ENCODE data around the gene PLA2G4B. TPM values are rescaled to one million over a fixed set of nuclear protein-coding genes. Genes with fewer than 3 reads are reported as not detected.
"Not testable (repeated sequence)": the region's sequence is repeated elsewhere in the genome, so short reads cannot be mapped to it uniquely, and the experiment has no call there.

The PLA2G4B gene
- total and polyA plus RNA-seq, 7 experiments from 2014 or later = 0.98 to 69.9 (median 33.7) TPM

GRCh38 chr15:41827880-41828806 lies 10.5 kb upstream of the PLA2G4B start, which contains the start of gene JMJD7:
TSS of gene JMJD7 (plus strand) at chr15:41828092. CDS start at chr15:41828125, 33 bp downstream.
- ChIA-PET POLR2A (interaction anchor here (0.9 to 2.9 kb wide), 8 partner anchors 24 to 168 kb away, joined by 3 to 16 read pairs (median 4); partner anchors contain the start of genes MAPKBP1 and MGA), CTCF (interaction anchor here (0.5 to 2.0 kb wide), 6 partner anchors 54 to 205 kb away, joined by 3 to 5 read pairs (median 4); no protein-coding TSS in a partner anchor)
- Histone ChIP-seq H3K27me3 (ENCODE audit: control insufficient read depth in 2 of 2, insufficient read depth in 2 of 2, low read length in 2 of 2) (no peaks in the 10 kb centered on the region), H3K4me1 (ENCODE audit: control insufficient read depth in 2 of 2, insufficient read depth in 2 of 2, low read length in 2 of 2) (peaks cover 26 to 38% of the 10 kb centered on the region in 2 donors), H3K4me3 (ENCODE audit: low read length) (peak within 1 kb of the TSS; percentile 99), H3K36me3 (ENCODE audit: control insufficient read depth in 2 of 3, insufficient read depth in 3 of 3, low read length in 3 of 3) (peaks cover 0 to 30% (median 0%) of the 10 kb centered on the region in 3 experiments), H3K9me3 (ENCODE audit: control insufficient read depth in 2 of 3, low read length in 3 of 3) (no peaks in the 10 kb centered on the region), H3K27ac (ENCODE audit: low read depth, low read length) (peak within 1 kb of the TSS; percentile 94)
- ATAC-seq (peak; percentile 99), DNase-seq (peak; percentile 81 to 98 (median 91))
- Mint-ChIP-seq H3K27ac (peak within 1 kb of the TSS; percentile 78 to 96 (median 92)), H3K9me3 (no peaks in the 10 kb centered on the region), H3K27me3 (peaks cover 0 to 3% (median 0%) of the 10 kb centered on the region in 5 donors), H3K36me3 (peaks cover 0 to 30% (median 4%) of the 10 kb centered on the region in 5 donors), H3K4me1 (peaks cover 34 to 53% (median 50%) of the 10 kb centered on the region in 7 donors), H3K4me3 (peak within 1 kb of the TSS; percentile 86 to 99 (median 96))
- intact Hi-C loops (cut with micrococcal nuclease) = loop anchor here (1.0 to 5.0 kb wide), 12 partner anchors 43 to 911 kb away; partner anchors contain the start of genes MAPKBP1 (in 2 of the 2), NDUFAF1 (in 1 of the 2) and SPTBN5 (in 1 of the 2)

- DNase-seq (no peak), ATAC-seq (no peak)
- H3K36me3 ChIP-seq (ENCODE audit: control insufficient read depth in 2 of 3, insufficient read depth in 3 of 3, low read length in 3 of 3) = peaks cover 0 to 24% (median 0%) of the 10 kb centered on the region in 3 experiments
- intact Hi-C loops (cut with micrococcal nuclease) = loop anchor here (1.0 to 5.0 kb wide), 11 partner anchors 42 to 426 kb away; partner anchors contain the start of genes MAPKBP1 (in 2 of the 2), NDUFAF1 (in 1 of the 2) and SPTBN5 (in 1 of the 2)
- ChIA-PET CTCF (interaction anchor here (0.6 to 2.0 kb wide), 4 partner anchors 55 to 108 kb away, joined by 3 to 5 read pairs (median 4); no protein-coding TSS in a partner anchor), POLR2A (interaction anchor here (0.7 to 2.9 kb wide), 4 partner anchors 24 to 442 kb away, joined by 3 to 16 read pairs (median 6); partner anchors contain the start of gene MAPKBP1)
- peaks cover 37 to 58% (median 55%) of the 10 kb centered on the region in 7 donors for H3K4me1 Mint-ChIP-seq
- peak overlapping the region; percentile 78 to 96 (median 92) for H3K27ac Mint-ChIP-seq
- H3K27me3 ChIP-seq (ENCODE audit: control insufficient read depth in 2 of 2, insufficient read depth in 2 of 2, low read length in 2 of 2) = no peaks in the 10 kb centered on the region
- H3K36me3 Mint-ChIP-seq = peaks cover 0 to 30% (median 4%) of the 10 kb centered on the region in 5 donors
- H3K9me3 Mint-ChIP-seq = no peaks in the 10 kb centered on the region
- H3K9me3 ChIP-seq (ENCODE audit: control insufficient read depth in 2 of 3, low read length in 3 of 3) = no peaks in the 10 kb centered on the region
- H3K4me3 ChIP-seq (ENCODE audit: low read length) = peak overlapping the region; percentile 99
- peaks cover 0 to 3% (median 0%) of the 10 kb centered on the region in 5 donors for H3K27me3 Mint-ChIP-seq
- peak overlapping the region; percentile 94 for H3K27ac ChIP-seq (ENCODE audit: low read depth, low read length)
- H3K4me3 Mint-ChIP-seq = peak overlapping the region; percentile 86 to 99 (median 96)
- H3K4me1 ChIP-seq (ENCODE audit: control insufficient read depth in 2 of 2, insufficient read depth in 2 of 2, low read length in 2 of 2) = peaks cover 26 to 38% of the 10 kb centered on the region in 2 donors
Observed at GRCh38 chr15:41828807-41829141, 9.9 kb upstream of the PLA2G4B start.

- Histone ChIP-seq H3K4me3 (ENCODE audit: low read length) (no peak overlapping the region), H3K9me3 (ENCODE audit: control insufficient read depth in 2 of 3, low read length in 3 of 3) (no peaks in the 10 kb centered on the region), H3K36me3 (ENCODE audit: control insufficient read depth in 2 of 3, insufficient read depth in 3 of 3, low read length in 3 of 3) (peaks cover 0 to 18% (median 0%) of the 10 kb centered on the region in 3 experiments), H3K27me3 (ENCODE audit: control insufficient read depth in 2 of 2, insufficient read depth in 2 of 2, low read length in 2 of 2) (no peaks in the 10 kb centered on the region), H3K27ac (ENCODE audit: low read depth, low read length) (no peak overlapping the region), H3K4me1 (ENCODE audit: control insufficient read depth in 2 of 2, insufficient read depth in 2 of 2, low read length in 2 of 2) (peaks cover 26 to 38% of the 10 kb centered on the region in 2 donors)
- CTCF ChIA-PET = no interaction called here
- peaks cover 0 to 28% (median 4%) of the 10 kb centered on the region in 5 donors for H3K36me3 Mint-ChIP-seq
- peaks cover 0 to 3% (median 0%) of the 10 kb centered on the region in 5 donors for H3K27me3 Mint-ChIP-seq
- H3K4me1 Mint-ChIP-seq = peaks cover 45 to 68% (median 63%) of the 10 kb centered on the region in 7 donors
- intact Hi-C loops (cut with micrococcal nuclease) = loop anchor here (2.0 to 5.0 kb wide), 4 partner anchors 41 to 141 kb away; partner anchors contain the start of gene SPTBN5 (in 1 of the 2)
- POLR2A ChIA-PET = interaction anchor here (1.5 kb wide), 1 partner anchor 41 kb away, joined by 3 read pairs; no protein-coding TSS in a partner anchor
- ATAC-seq = no peak
- peak overlapping the region in 1 of 9 donors; percentile 42 for H3K27ac Mint-ChIP-seq
- DNase-seq = no peak
- H3K4me3 Mint-ChIP-seq = peak overlapping the region in 6 of 10 donors; percentile 4 to 98 (median 68)
- no peaks in the 10 kb centered on the region for H3K9me3 Mint-ChIP-seq
Observed at GRCh38 chr15:41829959-41830646, 8.5 kb upstream of the PLA2G4B start.

- ATAC-seq; H3K27me3 ChIP-seq (ENCODE audit: control insufficient read depth in 2 of 2, insufficient read depth in 2 of 2, low read length in 2 of 2); H3K9me3 Mint-ChIP-seq; H3K27ac ChIP-seq (ENCODE audit: low read depth, low read length); H3K27me3 Mint-ChIP-seq; H3K9me3 ChIP-seq (ENCODE audit: control insufficient read depth in 2 of 3, low read length in 3 of 3); H3K4me3 ChIP-seq (ENCODE audit: low read length); intact Hi-C loops (cut with micrococcal nuclease): not testable (repeated sequence)
- peaks cover 50 to 73% (median 63%) of the 10 kb centered on the region in 7 donors for H3K4me1 Mint-ChIP-seq
- H3K4me1 ChIP-seq (ENCODE audit: control insufficient read depth in 2 of 2, insufficient read depth in 2 of 2, low read length in 2 of 2) = peaks cover 26 to 38% of the 10 kb centered on the region in 2 donors
- ChIA-PET POLR2A (interaction anchor here (0.6 to 1.5 kb wide), 5 partner anchors 24 to 69 kb away, joined by 3 read pairs; no protein-coding TSS in a partner anchor), CTCF (interaction anchor here (0.6 to 1.7 kb wide), 6 partner anchors 20 to 106 kb away, joined by 3 to 6 read pairs (median 4); partner anchors contain the start of gene MAPKBP1)
- H3K4me3 Mint-ChIP-seq = peak overlapping the region; percentile 39 to 85 (median 58)
- H3K36me3 ChIP-seq (ENCODE audit: control insufficient read depth in 2 of 3, insufficient read depth in 3 of 3, low read length in 3 of 3) = peaks cover 0 to 28% (median 0%) of the 10 kb centered on the region in 3 experiments
- peak in 6 of 9 donors; percentile 14 to 51 (median 30) for DNase-seq
- H3K27ac Mint-ChIP-seq = peak overlapping the region in 8 of 9 donors; percentile 11 to 88 (median 59)
- peaks cover 0 to 28% (median 4%) of the 10 kb centered on the region in 5 donors for H3K36me3 Mint-ChIP-seq
Observed at GRCh38 chr15:41831291-41831690, 7.4 kb upstream of the PLA2G4B start.

- H3K36me3 Mint-ChIP-seq = peaks cover 0 to 26% (median 4%) of the 10 kb centered on the region in 5 donors
- POLR2A ChIA-PET = interaction anchor here (0.8 to 1.1 kb wide), 3 partner anchors 9 to 68 kb away, joined by 3 read pairs; no protein-coding TSS in a partner anchor
Observed at GRCh38 chr15:41832208-41832607, 6.4 kb upstream of the PLA2G4B start.

More at GRCh38 chr15:41832208-41832607, 6.4 kb upstream of the PLA2G4B start:
- Mint-ChIP-seq H3K4me3 (peak overlapping the region in 5 of 10 donors; percentile 32 to 64 (median 52)), H3K9me3 (no peaks in the 10 kb centered on the region), H3K27me3 (no peaks in the 10 kb centered on the region), H3K27ac (peak overlapping the region in 2 of 9 donors; percentile 19 to 56), H3K4me1 (peaks cover 46 to 71% (median 60%) of the 10 kb centered on the region in 7 donors)
- ATAC-seq (no peak), DNase-seq (no peak)
- no peaks in the 10 kb centered on the region for H3K27me3 ChIP-seq (ENCODE audit: control insufficient read depth in 2 of 2, insufficient read depth in 2 of 2, low read length in 2 of 2)
- no peak overlapping the region for H3K27ac ChIP-seq (ENCODE audit: low read depth, low read length)
- peaks cover 26 to 38% of the 10 kb centered on the region in 2 donors for H3K4me1 ChIP-seq (ENCODE audit: control insufficient read depth in 2 of 2, insufficient read depth in 2 of 2, low read length in 2 of 2)
- intact Hi-C loops (cut with micrococcal nuclease) = no loop called here
- no peaks in the 10 kb centered on the region for H3K9me3 ChIP-seq (ENCODE audit: control insufficient read depth in 2 of 3, low read length in 3 of 3)
- CTCF ChIA-PET = interaction anchor here (0.6 to 1.7 kb wide), 7 partner anchors 15 to 105 kb away, joined by 3 to 6 read pairs (median 4); partner anchors contain the start of gene MAPKBP1
- H3K4me3 ChIP-seq (ENCODE audit: low read length) = no peak overlapping the region
- peaks cover 0 to 36% (median 0%) of the 10 kb centered on the region in 3 experiments for H3K36me3 ChIP-seq (ENCODE audit: control insufficient read depth in 2 of 3, insufficient read depth in 3 of 3, low read length in 3 of 3)
